Osteocyte (in vitro differentiated cells): ENCODE results near the gene MIER1. TPM values are rescaled to one million over a fixed set of nuclear protein-coding genes. Genes with fewer than 3 reads are reported as not detected.
A peak's percentile ranks its signal among the peaks of the same experiment; 100 is the strongest.

Experiments
- DNase-seq: peaks from one replicate; pipeline ENCODE4 v3.0.0; 2021; ENCODE audit warnings: mixed read lengths; ENCODE audit not compliant: unreplicated experiment; ENCODE audit errors: extremely low spot score
- H3K27ac Mint-ChIP-seq: one replicate; pipeline ENCODE4 v1.8.0; 2021; ENCODE audit warnings: mild to moderate bottlenecking, mixed read lengths; ENCODE audit not compliant: unreplicated experiment
- H3K27me3 Mint-ChIP-seq: one replicate; pipeline ENCODE4 v1.8.0; 2021; ENCODE audit warnings: mixed read lengths; ENCODE audit not compliant: unreplicated experiment
- H3K36me3 Mint-ChIP-seq: one replicate; pipeline ENCODE4 v1.8.0; 2021; ENCODE audit warnings: mixed read lengths; ENCODE audit not compliant: unreplicated experiment
- H3K4me1 Mint-ChIP-seq: one replicate; pipeline ENCODE4 v1.8.0; 2021; ENCODE audit warnings: mixed read lengths; ENCODE audit not compliant: unreplicated experiment
- H3K4me3 Mint-ChIP-seq: one replicate; pipeline ENCODE4 v1.8.0; 2021; ENCODE audit warnings: mild to moderate bottlenecking, moderate library complexity, mixed read lengths; ENCODE audit not compliant: unreplicated experiment
- H3K9me3 Mint-ChIP-seq: one replicate; pipeline ENCODE4 v1.8.0; 2021; ENCODE audit warnings: mixed read lengths; ENCODE audit not compliant: unreplicated experiment
- total RNA-seq: library from RNA; stranded (reverse); gene quantifications from 2 replicates; pipeline ENCODE4 v1.2.1, GENCODE V29; 2021
- TF ChIP-seq, protein P1 (sequence below): fragments of 200-600 bp; sonication (generic); IDR thresholded peaks from 2 replicates; pipeline ENCODE4 v1.5.0; 2021; ENCODE audit warnings: antibody characterized with exemption, mild to moderate bottlenecking, moderate library complexity

The MIER1 gene
- total RNA-seq, 1 donor from 2014 or later = 45.8 TPM

- DNase-seq = no peak
- TF ChIP-seq, protein P1, sequence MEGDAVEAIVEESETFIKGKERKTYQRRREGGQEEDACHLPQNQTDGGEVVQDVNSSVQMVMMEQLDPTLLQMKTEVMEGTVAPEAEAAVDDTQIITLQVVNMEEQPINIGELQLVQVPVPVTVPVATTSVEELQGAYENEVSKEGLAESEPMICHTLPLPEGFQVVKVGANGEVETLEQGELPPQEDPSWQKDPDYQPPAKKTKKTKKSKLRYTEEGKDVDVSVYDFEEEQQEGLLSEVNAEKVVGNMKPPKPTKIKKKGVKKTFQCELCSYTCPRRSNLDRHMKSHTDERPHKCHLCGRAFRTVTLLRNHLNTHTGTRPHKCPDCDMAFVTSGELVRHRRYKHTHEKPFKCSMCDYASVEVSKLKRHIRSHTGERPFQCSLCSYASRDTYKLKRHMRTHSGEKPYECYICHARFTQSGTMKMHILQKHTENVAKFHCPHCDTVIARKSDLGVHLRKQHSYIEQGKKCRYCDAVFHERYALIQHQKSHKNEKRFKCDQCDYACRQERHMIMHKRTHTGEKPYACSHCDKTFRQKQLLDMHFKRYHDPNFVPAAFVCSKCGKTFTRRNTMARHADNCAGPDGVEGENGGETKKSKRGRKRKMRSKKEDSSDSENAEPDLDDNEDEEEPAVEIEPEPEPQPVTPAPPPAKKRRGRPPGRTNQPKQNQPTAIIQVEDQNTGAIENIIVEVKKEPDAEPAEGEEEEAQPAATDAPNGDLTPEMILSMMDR = no peak
- H3K27me3 Mint-ChIP-seq = no peaks in the 10 kb centered on the region
- H3K4me3 Mint-ChIP-seq = no peak overlapping the region
- peaks cover 20% of the 10 kb centered on the region for H3K36me3 Mint-ChIP-seq
- H3K9me3 Mint-ChIP-seq = no peaks in the 10 kb centered on the region
- peaks cover 20% of the 10 kb centered on the region for H3K4me1 Mint-ChIP-seq
- no peak overlapping the region for H3K27ac Mint-ChIP-seq
Measured at GRCh38 chr1:67019600-67020136, 94.9 kb downstream of the MIER1 start.

GRCh38 chr1:67020304-67020703 is 95.5 kb downstream of the MIER1 start:
- DNase-seq = no peak
- Mint-ChIP-seq H3K27me3 (no peaks in the 10 kb centered on the region), H3K36me3 (peaks cover 26% of the 10 kb centered on the region), H3K9me3 (no peaks in the 10 kb centered on the region), H3K27ac (peak overlapping the region; percentile 3), H3K4me3 (no peak overlapping the region), H3K4me1 (peaks cover 20% of the 10 kb centered on the region)
- TF ChIP-seq, protein P1 = no peak

- TF ChIP-seq, protein P1 = no peak
- H3K27ac Mint-ChIP-seq = peak overlapping the region; percentile 3
- no peaks in the 10 kb centered on the region for H3K9me3 Mint-ChIP-seq
- DNase-seq = no peak
- peaks cover 20% of the 10 kb centered on the region for H3K4me1 Mint-ChIP-seq
- peaks cover 29% of the 10 kb centered on the region for H3K36me3 Mint-ChIP-seq
- no peaks in the 10 kb centered on the region for H3K27me3 Mint-ChIP-seq
- H3K4me3 Mint-ChIP-seq = no peak overlapping the region
Measured at GRCh38 chr1:67020765-67021164, 96.0 kb downstream of the MIER1 start.

DNA sequence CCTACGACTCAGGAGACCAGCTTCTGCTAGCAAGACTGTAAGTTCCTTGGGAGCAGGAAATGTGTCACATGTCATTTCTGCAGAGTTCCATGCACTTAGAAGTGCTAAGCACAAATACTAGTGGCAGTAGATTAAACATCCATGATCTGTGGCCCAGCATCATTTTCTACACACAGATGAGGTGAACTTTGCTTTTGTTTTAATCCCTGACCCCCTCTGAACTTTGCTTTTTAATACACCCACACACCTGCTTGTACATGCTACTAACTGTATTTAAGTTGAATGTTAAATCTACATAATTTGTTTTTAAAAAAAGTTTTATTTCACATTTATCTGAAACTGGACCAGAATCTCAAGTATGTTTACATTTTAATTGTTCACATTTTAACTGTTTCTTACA is 104.7 kb downstream of the MIER1 start:
- H3K27me3 Mint-ChIP-seq = no peaks in the 10 kb centered on the region
- H3K9me3 Mint-ChIP-seq = peaks cover 7% of the 10 kb centered on the region
- peaks cover 37% of the 10 kb centered on the region for H3K36me3 Mint-ChIP-seq
- H3K4me3 Mint-ChIP-seq = no peak overlapping the region
- no peak for DNase-seq
- H3K4me1 Mint-ChIP-seq = peaks cover 1% of the 10 kb centered on the region
- no peak overlapping the region for H3K27ac Mint-ChIP-seq
- TF ChIP-seq, protein P1 = no peak

GRCh38 chr1:67031121-67031858 is 106.5 kb downstream of the MIER1 start:
- Mint-ChIP-seq H3K4me1 (peaks cover 1% of the 10 kb centered on the region), H3K9me3 (peaks cover 18% of the 10 kb centered on the region), H3K27ac (no peak overlapping the region), H3K36me3 (peaks cover 42% of the 10 kb centered on the region), H3K4me3 (no peak overlapping the region), H3K27me3 (no peaks in the 10 kb centered on the region)
- no peak for DNase-seq
- TF ChIP-seq, protein P1 = no peak
